ENCODE results near the gene CTSO.

Gene CTSO

GRCh38 chr4:155953151-155954117, at the start of gene CTSO:
Gene CTSO (minus strand): TSS chr4:155953866. CDS start chr4:155953847, 19 bp downstream.
- peak; percentile 75 for DNase-seq (ENCODE audit: low read depth)

GRCh38 chr4:156000491-156000890, 46.8 kb upstream of the CTSO start:
- DNase-seq (ENCODE audit: low read depth): no peak

- DNase-seq (ENCODE audit: low read depth): no peak
Measured at GRCh38 chr4:155999725-156000124, 46.1 kb upstream of the CTSO start.

GRCh38 chr4:155995069-155995468, 41.4 kb upstream of the CTSO start:
- no peak for DNase-seq (ENCODE audit: low read depth)

- DNase-seq (ENCODE audit: low read depth): no peak
Measured at GRCh38 chr4:155984106-155984797, 30.6 kb upstream of the CTSO start.

GRCh38 chr4:155982736-155983385, 29.2 kb upstream of the CTSO start:
- no peak for DNase-seq (ENCODE audit: low read depth)

- no peak for DNase-seq (ENCODE audit: low read depth)
Measured at GRCh38 chr4:155978810-155979209, 25.1 kb upstream of the CTSO start.

- DNase-seq (ENCODE audit: low read depth): no peak
Measured at GRCh38 chr4:155975511-155975910, 21.8 kb upstream of the CTSO start.

- DNase-seq (ENCODE audit: low read depth): no peak
Measured at GRCh38 chr4:155974996-155975395, 21.3 kb upstream of the CTSO start.

GRCh38 chr4:155974476-155974749, 20.7 kb upstream of the CTSO start:
- no peak for DNase-seq (ENCODE audit: low read depth)

- DNase-seq (ENCODE audit: low read depth): no peak
Measured at GRCh38 chr4:155973639-155974475, 20.2 kb upstream of the CTSO start.

GRCh38 chr4:155972098-155972497, 18.4 kb upstream of the CTSO start:
- DNase-seq (ENCODE audit: low read depth): no peak

GRCh38 chr4:155966731-155967395, 13.2 kb upstream of the CTSO start:
- DNase-seq (ENCODE audit: low read depth): no peak

- DNase-seq (ENCODE audit: low read depth): no peak
Measured at GRCh38 chr4:155966171-155966570, 12.5 kb upstream of the CTSO start.

- DNase-seq (ENCODE audit: low read depth): no peak
Measured at GRCh38 chr4:155964016-155964891, 10.6 kb upstream of the CTSO start.

GRCh38 chr4:155962767-155963166, 9.1 kb upstream of the CTSO start:
- no peak for DNase-seq (ENCODE audit: low read depth)

- no peak for DNase-seq (ENCODE audit: low read depth)
Measured at GRCh38 chr4:155961575-155961974, 7.9 kb upstream of the CTSO start.

GRCh38 chr4:155960522-155960921, 6.9 kb upstream of the CTSO start:
- peak; percentile 34 for DNase-seq (ENCODE audit: low read depth)

- DNase-seq (ENCODE audit: low read depth): no peak
Measured at GRCh38 chr4:155959417-155959816, 5.8 kb upstream of the CTSO start.

- no peak for DNase-seq (ENCODE audit: low read depth)
Measured at GRCh38 chr4:155956461-155956860, 2.8 kb upstream of the CTSO start.

Data from fibroblast of the conjunctiva (primary cell).